Activated CD8-positive, alpha-beta memory T cell treated with anti-CD3 and anti-CD28 coated beads for 24 hours (primary cell): ENCODE data around the gene TDRD9.
"Not testable (repeated sequence)": the region's sequence is repeated elsewhere in the genome, so short reads cannot be mapped to it uniquely, and the experiment has no call there.

Experiments used
- DNase-seq: peaks from one replicate; pipeline ENCODE4 v3.0.0-alpha.2; 2020

Gene TDRD9

GRCh38 chr14:103894034-103894722, 34.1 kb upstream of the TDRD9 start:
- no peak for DNase-seq

- DNase-seq: no peak
Observed at GRCh38 chr14:103894723-103895059, 33.6 kb upstream of the TDRD9 start.

GRCh38 chr14:103896578-103896977, 31.7 kb upstream of the TDRD9 start:
- DNase-seq: no peak

GRCh38 chr14:103897075-103897947, 30.9 kb upstream of the TDRD9 start:
- no peak for DNase-seq

- no peak for DNase-seq
Observed at GRCh38 chr14:103898204-103898603, 30.1 kb upstream of the TDRD9 start.

- DNase-seq: no peak
Observed at GRCh38 chr14:103898711-103899110, 29.5 kb upstream of the TDRD9 start.

GRCh38 chr14:103899316-103899715, 28.9 kb upstream of the TDRD9 start:
- no peak for DNase-seq

- DNase-seq: no peak
Observed at GRCh38 chr14:103899833-103900232, 28.4 kb upstream of the TDRD9 start.

GRCh38 chr14:103904493-103905107, 23.7 kb upstream of the TDRD9 start:
- DNase-seq: no peak

- DNase-seq: no peak
Observed at GRCh38 chr14:103905842-103906456, 22.3 kb upstream of the TDRD9 start.

- no peak for DNase-seq
Observed at GRCh38 chr14:103908580-103908979, 19.7 kb upstream of the TDRD9 start.

- no peak for DNase-seq
Observed at GRCh38 chr14:103909531-103910261, 18.6 kb upstream of the TDRD9 start.

GRCh38 chr14:103910262-103910935, 17.9 kb upstream of the TDRD9 start:
- peak; percentile 86 for DNase-seq

- DNase-seq: no peak
Observed at GRCh38 chr14:103910984-103911383, 17.3 kb upstream of the TDRD9 start.

- DNase-seq: no peak
Observed at GRCh38 chr14:103915616-103916015, 12.6 kb upstream of the TDRD9 start.

- DNase-seq: no peak
Observed at GRCh38 chr14:103916636-103917262, 11.5 kb upstream of the TDRD9 start.

GRCh38 chr14:103920981-103921854, 7.0 kb upstream of the TDRD9 start:
- peak; percentile 98 for DNase-seq

- not testable (repeated sequence) for DNase-seq
Observed at GRCh38 chr14:103921855-103922200, 6.4 kb upstream of the TDRD9 start.

GRCh38 chr14:103923863-103924262, 4.4 kb upstream of the TDRD9 start:
- no peak for DNase-seq

- no peak for DNase-seq
Observed at GRCh38 chr14:103925316-103925715, 2.9 kb upstream of the TDRD9 start.

GRCh38 chr14:103927566-103927965, 690 bp upstream of the TDRD9 start:
- DNase-seq: no peak
